HepG2 (cell line): ENCODE results near the gene FOXK2. TPM values are rescaled to one million over a fixed set of nuclear protein-coding genes. Genes with fewer than 3 reads are reported as not detected.

Experiments used
- ATAC-seq: fragments of 200-7000 bp; cut with Tn5 transposase; 3 replicates; pipeline ENCODE4 v1.9.1; 2020; ENCODE audit warnings: mild to moderate bottlenecking, moderate library complexity
- BruUV-seq: library from RNA; stranded (reverse); fragments of 400-500 nt; replicated peaks from 2 replicates; lab custom pipeline; 2021; lab: Mats Ljungman, UMichigan
- CTCF ChIA-PET: fragments of 300-600 bp; formaldehyde crosslinking; extraction: SDS; loops from one replicate; lab custom pipeline; 2021; ENCODE audit warnings: low total read pairs, inconsistent platforms, low intra/inter-chr PET ratio; lab: Yijun Ruan, JAX
- POLR2A ChIA-PET: fragments of 350-600 bp; sonication (Branson Sonifier 250); formaldehyde crosslinking; loops from one replicate; lab custom pipeline; 2020; ENCODE audit warnings: antibody characterized with exemption, inconsistent platforms; lab: Yijun Ruan, JAX
- DNase-seq: peaks from one replicate; pipeline ENCODE4 v3.0.0-alpha.2; 2015; ENCODE audit warnings: low spot score
- FAIRE-seq: peaks from 3 replicates; lab custom pipeline; 2011; peaks lifted over from hg19 to GRCh38; lab: Jason Lieb, UNC
- H2AFZ ChIP-seq: one replicate; pipeline ENCODE4 v1.6.1; 2011; ENCODE audit warnings: low read length, inconsistent platforms
- H3K27ac ChIP-seq: fragments of 300-600 bp; 3 replicates; pipeline ENCODE4 v1.8.0; 2011; ENCODE audit warnings: mixed run types, mild to moderate bottlenecking, mixed read lengths, low read length, inconsistent platforms; ENCODE audit not compliant: insufficient read depth; ENCODE audit errors: extremely low read length
- H3K27me3 ChIP-seq, 2 experiments: fragments of 200-600 bp in 1 of 2; 2 replicates in 1 of 2; 3 replicates in 1 of 2; pipeline versions ENCODE4 v1.6.0 to v1.8.0; 2011; ENCODE audit warnings: low read length in 2 of 2, mild to moderate bottlenecking in 2 of 2, moderate library complexity in 2 of 2, inconsistent platforms in 1 of 2; ENCODE audit not compliant: insufficient read depth in 2 of 2, control insufficient read depth in 1 of 2
- H3K36me3 ChIP-seq, 2 experiments: fragments of 200-600 bp in 1 of 2; replicated peaks in 1 of 2; 2 replicates in 1 of 2; 3 replicates in 1 of 2; pipeline versions ENCODE4 v1.5.1 to v1.8.0; 2011; ENCODE audit warnings: low read length in 2 of 2, inconsistent platforms in 1 of 2; ENCODE audit not compliant: insufficient read depth in 2 of 2, control insufficient read depth in 1 of 2
- H3K4me1 ChIP-seq: 2 replicates; pipeline ENCODE4 v1.5.1; 2012; ENCODE audit warnings: low read length, inconsistent platforms; ENCODE audit not compliant: insufficient read depth
- H3K4me2 ChIP-seq: 2 replicates; pipeline ENCODE4 v1.6.0; 2011; ENCODE audit warnings: low read depth, low read length, inconsistent platforms
- H3K4me3 ChIP-seq, 3 experiments: fragments of 200-600 bp in 1 of 3; sonication (generic), shearing (Covaris generic) in 1 of 3; replicated peaks in 1 of 3; 2 replicates each; pipeline ENCODE4 v1.5.1; 2011 to 2016; ENCODE audit warnings: low read length in 3 of 3, inconsistent platforms in 2 of 3, low read depth in 2 of 3, mild to moderate bottlenecking in 2 of 3, control low read depth in 1 of 3, mixed read lengths in 1 of 3; ENCODE audit not compliant: insufficient read depth in 1 of 3
- H3K79me2 ChIP-seq: one replicate; pipeline ENCODE4 v1.6.1; 2011; ENCODE audit warnings: low read length, inconsistent platforms; ENCODE audit not compliant: insufficient read depth
- H3K9ac ChIP-seq: 2 replicates; pipeline ENCODE4 v1.6.0; 2011; ENCODE audit warnings: mild to moderate bottlenecking, low read depth, low read length, inconsistent platforms; ENCODE audit not compliant: insufficient read depth
- H3K9me3 ChIP-seq: 2 replicates; pipeline ENCODE4 v1.5.1; 2012; ENCODE audit warnings: mild to moderate bottlenecking, low read length
- H4K20me1 ChIP-seq: 2 replicates; pipeline ENCODE4 v1.6.0; 2011; ENCODE audit warnings: inconsistent platforms, mild to moderate bottlenecking, low read length, moderate library complexity; ENCODE audit not compliant: insufficient read depth
- DRAP1 ChIP-seq: IDR thresholded peaks from 2 replicates; pipeline ENCODE4 v1.6.1; 2016; ENCODE audit warnings: missing genetic modification reagents, missing compliant biosample characterization
- GZF1 ChIP-seq: sonication (generic); formaldehyde crosslinking; IDR thresholded peaks from 2 replicates; pipeline ENCODE4 v1.5.1; 2020; ENCODE audit warnings: mild to moderate bottlenecking, missing genetic modification reagents
- POLR2A ChIP-seq, 2 experiments: IDR thresholded peaks; 2 replicates each; pipeline ENCODE4 v1.6.1; 2011; ENCODE audit warnings: low read depth in 2 of 2, low read length in 2 of 2, mild to moderate bottlenecking in 1 of 2, moderate library complexity in 1 of 2; ENCODE audit not compliant: insufficient read depth in 1 of 2
- POLR2G ChIP-seq: fragments of 200-400 bp; formaldehyde crosslinking; IDR thresholded peaks from 2 replicates; pipeline ENCODE4 v1.6.1; 2018; ENCODE audit warnings: mild to moderate bottlenecking, low read depth, low read length, moderate library complexity
- RBM22 ChIP-seq: fragments of 200-400 bp; formaldehyde crosslinking; optimal IDR thresholded peaks from 2 replicates; pipeline ENCODE3; 2017; ENCODE audit warnings: mild to moderate bottlenecking, low read length, moderate library complexity
- TAF1 ChIP-seq: sonication (generic); formaldehyde crosslinking; IDR thresholded peaks from 2 replicates; pipeline ENCODE4 v1.4.0; 2020; ENCODE audit warnings: missing genetic modification reagents
- U2AF1 ChIP-seq: fragments of 200-400 bp; formaldehyde crosslinking; optimal IDR thresholded peaks from 2 replicates; pipeline ENCODE3; 2017; ENCODE audit warnings: mild to moderate bottlenecking, low read depth, low read length
- ZBTB2 ChIP-seq: sonication (generic); formaldehyde crosslinking; IDR thresholded peaks from 2 replicates; pipeline ENCODE4 v1.8.0; 2022; ENCODE audit warnings: low read depth, missing genetic modification reagents
- ZNF431 ChIP-seq: sonication (generic); formaldehyde crosslinking; IDR thresholded peaks from 2 replicates; pipeline ENCODE4 v1.9.0; 2022; ENCODE audit warnings: missing genetic modification reagents, low read depth, mild to moderate bottlenecking, borderline replicate concordance
- ZNF574 ChIP-seq: sonication (generic); formaldehyde crosslinking; IDR thresholded peaks from 2 replicates; pipeline ENCODE4 v1.4.0; 2020; ENCODE audit warnings: missing genetic modification reagents
- ZNF639 ChIP-seq: conservative IDR thresholded peaks from 2 replicates; pipeline ENCODE4 v1.6.1; 2018; ENCODE audit warnings: missing genetic modification reagents
- WGBS: methylation state at CpG from one replicate; pipeline ENCODE4 v1.1.6; 2017; ENCODE audit warnings: low lambda C conversion rate; 5-methylcytosine and 5-hydroxymethylcytosine counted together
- in situ Hi-C: cut with HindIII; loops from 2 replicates; pipeline ENCODE4 v1.10.0; 2017; ENCODE audit warnings: low pct_unique_long_range_greater_than_20kb; ENCODE audit not compliant: extremely low pct_ligation_motif_present
- intact Hi-C: fragments of 100-400 bp; cut with micrococcal nuclease; formaldehyde crosslinking; loops from one replicate; pipeline ENCODE4 v1.10.0; 2022; ENCODE audit not compliant: unreplicated experiment
- polyA plus RNA-seq, 8 experiments: library from polyadenylated mRNA; depleted of rRNA in 3 of 8; stranded (reverse) in 7 of 8; unstranded in 1 of 8; fragments of >200 nt; fragmentation: Illumina TruSeq in 4 of 8; extraction: Trizol in 4 of 8; gene quantifications; 2 replicates each; pipeline versions ENCODE4 v1.2.1 to v1.2.3, GENCODE V29; 2011 to 2016; ENCODE audit warnings: low read depth in 4 of 8, missing spikeins in 1 of 8, mixed read lengths in 1 of 8; ENCODE audit not compliant: insufficient read depth in 1 of 8
- total RNA-seq, 5 experiments: library from RNA; depleted of rRNA; stranded (reverse); fragments of >200 nt; fragmentation: Illumina TruSeq; extraction: Trizol; gene quantifications; 2 replicates each; pipeline ENCODE4 v1.2.3, GENCODE V29; 2016; ENCODE audit warnings: low read depth in 1 of 5

FOXK2 gene
- total and polyA plus RNA-seq, 2 of the 13 experiments (the other 11 are each of a cell fraction or from before 2014, with no cell fraction given) = 67.1 to 67.2 TPM

GRCh38 chr17:82603981-82604448 is 84.5 kb downstream of the FOXK2 start (continued):
- TF ChIP-seq POLR2A (IDR thresholded peaks at IDR 0.05; ENCODE audit: insufficient read depth in 1 of 2, low read depth in 2 of 2, low read length in 2 of 2) (0 out of 4 replicates have a peak, but pooled peaks of 1 of the 2 experiments have one; percentile 4), ZBTB2 (CRISPR knock-in tag) (no peak), DRAP1 (no peak), TAF1 (CRISPR knock-in tag) (no peak)

- CTCF ChIA-PET = no interaction called here
- peaks cover 39 to 52% of the 10 kb centered on the region in 2 experiments for H3K36me3 ChIP-seq
- H4K20me1 ChIP-seq = peaks cover 7% of the 10 kb centered on the region; the same call in 1 of the 2 replicates
- no peak overlapping the region for H2AFZ ChIP-seq
- no peak overlapping the region for H3K27ac ChIP-seq
- H3K4me2 ChIP-seq = no peak overlapping the region
- no peaks in the 10 kb centered on the region for H3K79me2 ChIP-seq
- DNase-seq = no peak
- no peak overlapping the region for H3K9ac ChIP-seq
- POLR2A ChIA-PET = no interaction called here
- no peaks in the 10 kb centered on the region for H3K9me3 ChIP-seq
- intact Hi-C loops = no loop called here
- no peak for TF ChIP-seq ZNF574 (CRISPR knock-in tag)
- TF ChIP-seq U2AF1 = no peak
- TF ChIP-seq RBM22 = peak; percentile 65
- no peak for TF ChIP-seq ZNF431 (CRISPR knock-in tag)
- TF ChIP-seq POLR2G = 0 out of 2 replicates have a peak, but pooled peaks have one; percentile 12
- no peak for TF ChIP-seq ZNF639 (CRISPR knock-in tag)
- TF ChIP-seq GZF1 (CRISPR knock-in tag) = no peak
- TF ChIP-seq, all 625 proteins: peak for 2
- ATAC-seq (no peak), FAIRE-seq (no peak)
- WGBS = 97% methylated on average over 7 of the region's 7 CpGs
- Histone ChIP-seq H3K4me3 (no peak overlapping the region), H3K27me3 (no peaks in the 10 kb centered on the region), H3K4me1 (peaks cover 14% of the 10 kb centered on the region)
- in situ Hi-C loops = no loop called here
- BruUV-seq = no TSS peak
These were observed 85.0 kb downstream of the FOXK2 start for GRCh38 chr17:82604532-82604931.
